DOHH2 (cell line): ENCODE results near the gene EDEM1.
"Not testable (repeated sequence)": the region's sequence is repeated elsewhere in the genome, so short reads cannot be mapped to it uniquely, and the experiment has no call there.

Experiments used
- H3F3A ChIP-seq: fragments of 200-600 bp; sonication (generic), shearing (Covaris generic); 2 replicates; pipeline ENCODE4 v1.6.0; 2016; ENCODE audit warnings: antibody characterized with exemption, mild to moderate bottlenecking; ENCODE audit not compliant: control insufficient read depth, insufficient read depth
- H3K27ac ChIP-seq: fragments of 200-600 bp; sonication (generic); 2 replicates; pipeline ENCODE4 v1.5.1; 2014; ENCODE audit warnings: low read depth, mild to moderate bottlenecking, low read length, moderate library complexity
- H3K27me3 ChIP-seq: fragments of 200-600 bp; sonication (generic); 2 replicates; pipeline ENCODE4 v1.6.1; 2014; ENCODE audit warnings: mild to moderate bottlenecking, low read length, mixed read lengths; ENCODE audit not compliant: control insufficient read depth
- H3K36me3 ChIP-seq: fragments of 200-600 bp; sonication (generic); 2 replicates; pipeline ENCODE4 v1.6.1; 2014; ENCODE audit warnings: mild to moderate bottlenecking, low read length, moderate library complexity, mixed read lengths; ENCODE audit not compliant: control insufficient read depth
- H3K4me1 ChIP-seq: fragments of 200-600 bp; sonication (generic); 2 replicates; pipeline ENCODE4 v1.6.1; 2014; ENCODE audit warnings: mild to moderate bottlenecking, low read length, mixed read lengths; ENCODE audit not compliant: control insufficient read depth
- H3K4me2 ChIP-seq: fragments of 200-600 bp; sonication (generic); 2 replicates; pipeline ENCODE4 v1.6.0; 2014; ENCODE audit warnings: mild to moderate bottlenecking, low read length, moderate library complexity
- H3K4me3 ChIP-seq: fragments of 200-600 bp; sonication (generic); 2 replicates; pipeline ENCODE4 v1.5.1; 2014; ENCODE audit warnings: mild to moderate bottlenecking, low read length, mixed read lengths
- H3K79me2 ChIP-seq: fragments of 200-600 bp; sonication (generic); 2 replicates; pipeline ENCODE4 v1.6.1; 2014; ENCODE audit warnings: mild to moderate bottlenecking, low read length, mixed read lengths; ENCODE audit not compliant: control insufficient read depth
- H3K9me2 ChIP-seq: fragments of 200-600 bp; sonication (generic); replicated peaks from 2 replicates; pipeline ENCODE4 v1.6.1; 2014; ENCODE audit warnings: mild to moderate bottlenecking, low read length, mixed read lengths; ENCODE audit not compliant: control insufficient read depth
- H3K9me3 ChIP-seq: fragments of 200-600 bp; sonication (generic); 2 replicates; pipeline ENCODE4 v1.6.1; 2014; ENCODE audit warnings: antibody characterized with exemption, low read length, mixed read lengths; ENCODE audit not compliant: control insufficient read depth, insufficient read depth
- H4K20me1 ChIP-seq: fragments of 200-600 bp; sonication (generic); 2 replicates; pipeline ENCODE4 v1.6.0; 2014; ENCODE audit warnings: low read depth, mild to moderate bottlenecking, antibody characterized with exemption, low read length, moderate library complexity; ENCODE audit not compliant: control insufficient read depth, insufficient read depth
- CTCF ChIP-seq: fragments of 200-600 bp; sonication (generic); IDR thresholded peaks from one replicate; pipeline ENCODE4 v1.5.1; 2014; ENCODE audit warnings: antibody characterized with exemption, mild to moderate bottlenecking, low read depth, low read length; ENCODE audit not compliant: poor library complexity, severe bottlenecking
- EZH2phosphoT487 ChIP-seq: fragments of 200-600 bp; sonication (generic); IDR thresholded peaks from 2 replicates; pipeline ENCODE4 v1.6.1; 2017; ENCODE audit warnings: borderline replicate concordance, mild to moderate bottlenecking, antibody characterized with exemption, low read length, moderate library complexity, mixed read lengths

The EDEM1 gene

GRCh38 chr3:5169807-5170206 is 17.7 kb upstream of the EDEM1 start:
- Histone ChIP-seq H3K4me1 (peaks cover 41% of the 10 kb centered on the region), H3K4me3 (peak overlapping the region; percentile 34), H3K4me2 (peak overlapping the region; percentile 51), H4K20me1 (no peaks in the 10 kb centered on the region), H3F3A (peaks cover 16% of the 10 kb centered on the region), H3K27ac (no peak overlapping the region), H3K27me3 (no peaks in the 10 kb centered on the region), H3K9me3 (no peaks in the 10 kb centered on the region), H3K36me3 (peaks cover 49% of the 10 kb centered on the region), H3K9me2 (no peaks in the 10 kb centered on the region), H3K79me2 (peaks cover 65% of the 10 kb centered on the region)
- no peak for TF ChIP-seq EZH2phosphoT487
- TF ChIP-seq CTCF, result no peak

- Histone ChIP-seq H3F3A (peaks cover 16% of the 10 kb centered on the region), H3K4me2 (no peak overlapping the region), H3K4me3 (no peak overlapping the region), H3K27ac (no peak overlapping the region), H3K9me3 (no peaks in the 10 kb centered on the region), H3K27me3 (no peaks in the 10 kb centered on the region), H3K79me2 (peaks cover 61% of the 10 kb centered on the region), H3K9me2 (no peaks in the 10 kb centered on the region), H3K4me1 (peaks cover 48% of the 10 kb centered on the region), H4K20me1 (no peaks in the 10 kb centered on the region), H3K36me3 (peaks cover 60% of the 10 kb centered on the region)
- TF ChIP-seq EZH2phosphoT487 (no peak), CTCF (no peak)
These were observed 16.5 kb upstream of the EDEM1 start for GRCh38 chr3:5170975-5171374.

GRCh38 chr3:5172018-5172417 is 15.5 kb upstream of the EDEM1 start:
- no peak overlapping the region for H3K4me2 ChIP-seq
- no peaks in the 10 kb centered on the region for H3K27me3 ChIP-seq
- no peaks in the 10 kb centered on the region for H3K9me2 ChIP-seq
- H3F3A ChIP-seq, result peaks cover 20% of the 10 kb centered on the region
- H3K9me3 ChIP-seq, result no peaks in the 10 kb centered on the region
- peaks cover 59% of the 10 kb centered on the region for H3K79me2 ChIP-seq
- H3K4me1 ChIP-seq, result peaks cover 53% of the 10 kb centered on the region
- no peak overlapping the region for H3K27ac ChIP-seq
- H4K20me1 ChIP-seq, result no peaks in the 10 kb centered on the region
- H3K36me3 ChIP-seq, result peaks cover 70% of the 10 kb centered on the region
- H3K4me3 ChIP-seq, result no peak overlapping the region
- no peak for TF ChIP-seq CTCF
- TF ChIP-seq EZH2phosphoT487, result no peak

GRCh38 chr3:5179036-5179435 is 8.5 kb upstream of the EDEM1 start:
- peaks cover 55% of the 10 kb centered on the region for H3K79me2 ChIP-seq
- not testable (repeated sequence) for H3K9me3 ChIP-seq, H3K27me3 ChIP-seq, H3K9me2 ChIP-seq, H4K20me1 ChIP-seq
- peak overlapping the region; percentile 100 for H3K27ac ChIP-seq
- H3K36me3 ChIP-seq, result peaks cover 82% of the 10 kb centered on the region
- peak overlapping the region; percentile 65 for H3K4me3 ChIP-seq
- H3K4me1 ChIP-seq, result peaks cover 87% of the 10 kb centered on the region
- peak overlapping the region; percentile 95 for H3K4me2 ChIP-seq
- peaks cover 56% of the 10 kb centered on the region for H3F3A ChIP-seq
